ENCODE measurements around the gene CHIA.
"Not testable (repeated sequence)": the region's sequence is repeated elsewhere in the genome, so short reads cannot be mapped to it uniquely, and the experiment has no call there.

The CHIA gene

DNA sequence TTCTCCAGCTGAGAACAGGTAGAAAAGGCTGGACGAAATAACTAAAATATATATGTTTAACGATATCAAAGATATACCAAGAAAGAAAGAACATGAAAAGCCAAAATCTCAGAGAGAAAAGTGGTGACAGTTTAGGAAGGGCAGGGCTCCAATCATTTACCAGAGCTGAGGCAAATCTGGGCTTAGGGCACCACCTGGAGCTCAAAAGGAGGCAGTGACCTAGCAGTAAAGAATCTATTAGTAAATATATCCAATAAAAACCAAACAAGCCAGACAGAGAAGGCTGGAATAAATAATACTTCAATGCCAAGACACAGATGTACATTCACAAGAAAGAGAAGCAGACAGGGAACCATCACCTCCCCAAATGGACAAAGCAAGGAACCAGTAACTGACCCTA is 43.5 kb downstream of the CHIA start:
- no peak overlapping the region for H3K4me2 ChIP-seq (ENCODE audit: low read length)
- H4K20me1 ChIP-seq (ENCODE audit: insufficient read depth, low read length), result no peaks in the 10 kb centered on the region
- no peaks in the 10 kb centered on the region for H3K4me1 ChIP-seq (ENCODE audit: low read length)

DNA sequence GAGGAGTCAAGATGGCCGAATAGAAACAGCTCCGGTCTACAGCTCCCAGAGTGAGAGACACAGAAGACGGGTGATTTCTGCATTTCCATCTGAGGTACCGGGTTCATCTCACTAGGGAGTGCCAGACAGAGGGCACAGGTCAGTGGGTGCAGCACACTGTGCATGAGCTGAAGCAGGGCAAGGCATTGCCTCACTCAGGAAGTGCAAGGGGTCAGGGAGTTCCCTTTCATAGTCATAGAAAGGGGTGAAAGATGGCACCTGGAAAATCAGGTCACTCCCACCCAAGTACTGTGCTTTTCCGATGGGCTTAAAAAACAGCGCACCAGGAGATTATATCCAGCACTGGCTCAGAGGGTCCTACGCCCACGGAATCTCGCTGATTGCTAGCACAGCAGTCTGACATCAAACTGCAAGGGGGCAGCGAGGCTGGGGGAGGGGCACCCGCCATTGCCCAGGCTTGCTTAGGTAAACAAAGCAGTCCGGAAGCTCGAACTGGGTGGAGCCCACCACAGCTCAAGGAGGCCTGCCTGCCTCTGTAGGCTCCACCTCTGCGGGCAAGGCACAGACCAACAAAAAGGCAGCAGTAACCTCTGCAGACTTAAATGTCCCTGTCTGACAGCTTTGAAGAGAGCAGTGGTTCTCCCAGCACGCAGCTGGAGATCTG is 44.7 kb downstream of the CHIA start:
- not testable (repeated sequence) for H3K36me3 ChIP-seq (replicated peaks; ENCODE audit: low read depth, low read length); H3K9ac ChIP-seq (ENCODE audit: low read length); H3K4me2 ChIP-seq (ENCODE audit: low read length); H4K20me1 ChIP-seq (ENCODE audit: insufficient read depth, low read length); H2AFZ ChIP-seq (ENCODE audit: low read depth, low read length); H3K27me3 ChIP-seq (ENCODE audit: low read depth, low read length); H3K4me3 ChIP-seq (ENCODE audit: low read length); H3K9me3 ChIP-seq (ENCODE audit: insufficient read depth, low read length); H3K79me2 ChIP-seq (ENCODE audit: low read length); H3K27ac ChIP-seq (ENCODE audit: low read length); H3K4me1 ChIP-seq (ENCODE audit: low read length)

More for the DNA sequence above, 43.5 kb downstream of the CHIA start:
- Histone ChIP-seq H3K27ac (ENCODE audit: low read length) (no peak overlapping the region), H2AFZ (ENCODE audit: low read depth, low read length) (no peak overlapping the region), H3K9ac (ENCODE audit: low read length) (no peak overlapping the region), H3K9me3 (ENCODE audit: insufficient read depth, low read length) (no peaks in the 10 kb centered on the region), H3K4me3 (ENCODE audit: low read length) (no peak overlapping the region), H3K27me3 (ENCODE audit: low read depth, low read length) (no peaks in the 10 kb centered on the region), H3K79me2 (ENCODE audit: low read length) (no peaks in the 10 kb centered on the region), H3K36me3 (replicated peaks; ENCODE audit: low read depth, low read length) (no peaks in the 10 kb centered on the region)
- TF ChIP-seq, protein P1, sequence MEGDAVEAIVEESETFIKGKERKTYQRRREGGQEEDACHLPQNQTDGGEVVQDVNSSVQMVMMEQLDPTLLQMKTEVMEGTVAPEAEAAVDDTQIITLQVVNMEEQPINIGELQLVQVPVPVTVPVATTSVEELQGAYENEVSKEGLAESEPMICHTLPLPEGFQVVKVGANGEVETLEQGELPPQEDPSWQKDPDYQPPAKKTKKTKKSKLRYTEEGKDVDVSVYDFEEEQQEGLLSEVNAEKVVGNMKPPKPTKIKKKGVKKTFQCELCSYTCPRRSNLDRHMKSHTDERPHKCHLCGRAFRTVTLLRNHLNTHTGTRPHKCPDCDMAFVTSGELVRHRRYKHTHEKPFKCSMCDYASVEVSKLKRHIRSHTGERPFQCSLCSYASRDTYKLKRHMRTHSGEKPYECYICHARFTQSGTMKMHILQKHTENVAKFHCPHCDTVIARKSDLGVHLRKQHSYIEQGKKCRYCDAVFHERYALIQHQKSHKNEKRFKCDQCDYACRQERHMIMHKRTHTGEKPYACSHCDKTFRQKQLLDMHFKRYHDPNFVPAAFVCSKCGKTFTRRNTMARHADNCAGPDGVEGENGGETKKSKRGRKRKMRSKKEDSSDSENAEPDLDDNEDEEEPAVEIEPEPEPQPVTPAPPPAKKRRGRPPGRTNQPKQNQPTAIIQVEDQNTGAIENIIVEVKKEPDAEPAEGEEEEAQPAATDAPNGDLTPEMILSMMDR (IDR thresholded peaks at IDR 0.05; ENCODE audit: low read depth, low read length), result peak; percentile 55
- no peak for TF ChIP-seq EZH2phosphoT487 (IDR thresholded peaks at IDR 0.05; ENCODE audit: low read depth)

DNA sequence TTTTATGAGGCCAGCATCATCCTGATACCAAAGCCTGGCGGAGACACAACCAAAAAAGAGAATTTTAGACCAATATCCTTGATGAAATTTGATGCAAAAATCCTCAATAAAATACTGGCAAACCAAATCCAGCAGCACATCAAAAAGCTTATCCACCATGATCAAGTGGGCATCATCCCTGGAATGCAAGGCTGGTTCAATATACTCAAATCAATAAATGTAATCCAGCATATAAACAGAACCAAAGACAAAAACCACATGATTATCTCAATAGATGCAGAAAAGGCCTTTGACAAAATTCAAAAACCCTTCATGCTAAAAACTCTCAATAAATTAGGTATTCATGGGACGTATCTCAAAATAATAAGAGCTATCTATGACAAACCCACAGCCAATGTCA is 48.2 kb downstream of the CHIA start:
- H3K27ac ChIP-seq (ENCODE audit: low read length); H3K79me2 ChIP-seq (ENCODE audit: low read length); H3K36me3 ChIP-seq (replicated peaks; ENCODE audit: low read depth, low read length); H2AFZ ChIP-seq (ENCODE audit: low read depth, low read length); H3K9ac ChIP-seq (ENCODE audit: low read length); H3K27me3 ChIP-seq (ENCODE audit: low read depth, low read length); H3K9me3 ChIP-seq (ENCODE audit: insufficient read depth, low read length); H3K4me3 ChIP-seq (ENCODE audit: low read length); H3K4me2 ChIP-seq (ENCODE audit: low read length); H3K4me1 ChIP-seq (ENCODE audit: low read length); H4K20me1 ChIP-seq (ENCODE audit: insufficient read depth, low read length): not testable (repeated sequence)

DNA sequence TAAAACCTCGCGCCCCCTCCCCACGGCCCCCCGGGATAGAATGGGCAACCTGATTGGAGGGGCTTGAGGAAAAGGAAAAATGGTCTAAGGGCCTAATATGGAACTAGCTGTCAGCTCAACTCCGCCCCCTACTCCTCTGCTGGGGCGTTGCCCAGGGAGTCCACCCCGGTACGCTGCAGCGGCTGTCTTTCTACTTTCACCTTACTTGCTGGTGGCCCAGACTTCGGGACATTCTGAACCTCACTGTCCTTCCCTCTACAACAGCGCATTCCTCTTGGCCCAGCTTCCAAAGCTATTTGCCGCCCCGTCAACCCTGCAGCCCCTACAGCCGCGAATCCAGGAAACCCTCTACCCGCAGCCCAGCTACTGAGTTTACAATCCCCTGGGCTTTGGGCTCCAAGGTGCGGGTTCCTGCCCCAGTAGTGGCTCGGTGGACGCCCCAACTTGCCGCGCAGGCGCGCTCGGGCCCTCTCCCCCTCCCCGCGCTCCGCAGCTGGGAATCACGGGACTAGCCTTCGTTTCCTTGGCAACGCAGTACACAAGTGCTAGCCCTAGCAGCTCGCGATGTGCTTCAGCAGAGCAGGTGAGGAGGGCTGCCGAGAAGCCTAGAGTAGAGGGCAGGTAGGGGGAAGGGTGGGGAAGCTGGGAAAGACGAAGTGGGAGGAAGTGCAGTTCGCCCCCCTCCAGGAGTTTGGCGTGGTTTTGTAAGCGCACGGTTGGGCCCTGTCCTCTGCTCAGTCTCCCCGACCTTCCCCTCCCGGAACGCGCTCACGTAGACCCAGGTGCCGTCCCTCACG is 55.6 kb downstream of the CHIA start:
- H3K27ac ChIP-seq (ENCODE audit: low read length), result no peak overlapping the region
- H2AFZ ChIP-seq (ENCODE audit: low read depth, low read length), result peak overlapping the region; percentile 98
- peak overlapping the region; percentile 79 for H3K4me2 ChIP-seq (ENCODE audit: low read length)
- no peaks in the 10 kb centered on the region for H3K4me1 ChIP-seq (ENCODE audit: low read length)
- no peaks in the 10 kb centered on the region for H3K27me3 ChIP-seq (ENCODE audit: low read depth, low read length)
- H3K79me2 ChIP-seq (ENCODE audit: low read length), result no peaks in the 10 kb centered on the region
- TF ChIP-seq, protein P1 (IDR thresholded peaks at IDR 0.05; ENCODE audit: low read depth, low read length), result peak; percentile 25; the same call in 1 of the 2 replicates
- TF ChIP-seq EZH2phosphoT487 (IDR thresholded peaks at IDR 0.05; ENCODE audit: low read depth), result no peak
- H3K4me3 ChIP-seq (ENCODE audit: low read length), result peak overlapping the region; percentile 86
- H3K36me3 ChIP-seq (replicated peaks; ENCODE audit: low read depth, low read length), result no peaks in the 10 kb centered on the region
- no peaks in the 10 kb centered on the region for H4K20me1 ChIP-seq (ENCODE audit: insufficient read depth, low read length)
- H3K9me3 ChIP-seq (ENCODE audit: insufficient read depth, low read length), result no peaks in the 10 kb centered on the region
- H3K9ac ChIP-seq (ENCODE audit: low read length), result peak overlapping the region; percentile 60

DNA sequence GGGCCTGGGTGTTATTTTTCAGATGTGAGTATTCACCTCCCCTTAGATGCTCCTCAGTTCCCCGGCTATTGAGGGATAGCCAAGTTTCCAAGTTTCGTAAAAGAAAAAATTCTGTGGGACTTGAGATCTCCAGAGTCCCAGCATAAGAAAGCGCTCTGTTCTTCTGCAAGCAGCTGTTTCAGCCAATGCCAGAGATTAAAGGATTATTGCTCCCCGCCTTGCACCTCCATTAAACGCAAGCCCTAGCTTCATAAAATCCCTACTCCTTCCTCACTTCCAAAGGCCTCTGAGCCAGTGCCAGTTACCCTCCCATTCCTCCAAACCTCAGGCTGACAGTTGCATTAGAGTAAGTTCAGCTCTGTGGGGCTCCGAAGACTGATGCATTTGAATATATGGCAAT is 56.4 kb downstream of the CHIA start:
- Histone ChIP-seq H3K4me1 (ENCODE audit: low read length) (no peaks in the 10 kb centered on the region), H3K79me2 (ENCODE audit: low read length) (no peaks in the 10 kb centered on the region), H3K36me3 (replicated peaks; ENCODE audit: low read depth, low read length) (no peaks in the 10 kb centered on the region), H3K4me2 (ENCODE audit: low read length) (peak overlapping the region; percentile 79; the same call in 1 of the 2 replicates), H3K27ac (ENCODE audit: low read length) (no peak overlapping the region), H2AFZ (ENCODE audit: low read depth, low read length) (no peak overlapping the region), H3K27me3 (ENCODE audit: low read depth, low read length) (no peaks in the 10 kb centered on the region), H3K4me3 (ENCODE audit: low read length) (no peak overlapping the region), H3K9ac (ENCODE audit: low read length) (no peak overlapping the region), H3K9me3 (ENCODE audit: insufficient read depth, low read length) (no peaks in the 10 kb centered on the region), H4K20me1 (ENCODE audit: insufficient read depth, low read length) (no peaks in the 10 kb centered on the region)
- no peak for TF ChIP-seq EZH2phosphoT487 (IDR thresholded peaks at IDR 0.05; ENCODE audit: low read depth)
- TF ChIP-seq, protein P1 (IDR thresholded peaks at IDR 0.05; ENCODE audit: low read depth, low read length), result no peak
